HG02943 (cell line): ENCODE results near the gene TFG.
"Not testable (repeated sequence)": the region's sequence is repeated elsewhere in the genome, so short reads cannot be mapped to it uniquely, and the experiment has no call there.

Experiments
- ATAC-seq: cut with Tn5 transposase; IDR thresholded peaks from one replicate; pipeline ENCODE4 v1.9.1; 2021; ENCODE audit warnings: mild to moderate bottlenecking, low read depth, moderate library complexity; ENCODE audit not compliant: unreplicated experiment

TFG gene

DNA sequence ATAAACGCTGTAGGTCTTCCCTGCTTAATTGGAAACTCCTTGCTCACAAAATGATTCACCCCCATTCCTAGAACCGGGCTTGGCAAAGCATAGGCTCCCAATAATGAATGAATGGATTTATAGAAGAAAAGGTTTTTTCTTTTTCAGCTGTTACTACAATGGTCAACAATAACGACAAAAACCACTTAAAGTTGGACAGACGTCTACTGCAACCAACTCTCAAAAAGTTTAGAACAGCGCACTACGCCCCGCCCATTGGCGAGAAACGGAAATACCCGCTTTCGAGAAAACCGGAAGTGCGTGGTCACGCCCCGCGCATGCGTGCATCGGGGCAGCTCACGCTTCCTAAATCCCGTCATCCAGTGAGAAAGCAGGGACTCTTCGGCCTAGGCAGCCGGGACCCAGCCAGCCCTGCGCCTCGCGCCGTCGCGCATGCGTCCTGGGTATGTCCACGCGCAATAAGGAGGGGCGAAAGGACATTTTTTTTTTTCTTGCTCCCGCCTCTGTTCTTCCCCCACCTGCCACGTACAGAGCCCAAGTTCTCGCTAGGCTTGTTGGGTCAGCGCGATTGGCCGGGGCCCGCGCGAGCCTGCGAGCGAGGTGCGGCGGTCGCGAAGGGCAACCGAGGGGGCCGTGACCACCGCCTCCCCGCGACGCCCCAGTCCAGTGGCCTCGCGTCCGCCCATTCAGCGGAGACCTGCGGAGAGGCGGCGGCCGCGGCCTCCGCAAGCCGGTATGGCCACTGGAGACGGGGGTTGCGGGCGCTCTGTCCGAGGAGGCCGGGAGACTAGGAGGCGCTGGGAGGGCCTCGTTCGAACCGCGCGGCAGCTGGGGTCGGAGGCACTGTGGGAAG lies at the start of gene TFG:
Gene TFG, plus strand, starts transcription at position 506 of the 853 bp plus-strand sequence. CDS start 4,192 bp downstream, outside the sequence.
- ATAC-seq, result peak; percentile 90

DNA sequence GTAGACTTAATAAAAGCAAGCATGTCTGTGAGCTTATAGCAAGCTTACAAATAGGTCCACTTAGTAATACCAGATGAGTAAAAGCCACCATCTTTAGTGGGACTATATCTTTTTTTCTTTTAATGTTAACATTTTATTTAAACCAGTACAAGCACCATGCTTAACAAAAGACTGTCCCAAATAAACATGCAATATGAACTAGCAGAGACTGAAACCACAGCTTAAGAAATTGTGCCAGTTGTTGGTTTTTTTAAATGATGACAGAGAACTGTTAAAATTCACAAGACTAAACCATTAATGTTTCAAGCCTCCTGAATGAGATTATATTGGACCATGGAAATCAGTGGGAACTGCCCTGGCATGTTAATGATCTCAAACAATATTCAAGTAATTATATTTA lies 48.0 kb upstream of the TFG start:
- not testable (repeated sequence) for ATAC-seq

GRCh38 chr3:100662113-100662823 lies 47.0 kb upstream of the TFG start:
- no peak for ATAC-seq

DNA sequence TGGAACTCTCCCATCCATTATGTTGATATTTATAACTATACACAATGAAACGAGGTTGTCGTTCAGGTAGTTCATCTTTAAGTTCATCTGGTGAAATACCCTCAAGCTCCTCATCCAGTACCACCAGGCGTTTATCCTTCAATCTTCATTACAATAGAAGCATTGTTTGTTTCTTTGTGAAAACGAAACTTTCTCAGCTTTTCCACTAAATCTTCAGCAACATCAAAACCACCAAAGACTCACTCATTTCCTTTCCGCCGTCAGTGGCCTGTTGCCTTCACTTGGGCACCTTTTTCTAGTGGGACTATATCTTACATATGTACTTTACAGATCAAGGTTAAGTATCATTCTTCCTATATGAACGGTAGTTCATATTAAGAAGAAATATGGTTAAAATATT lies 44.1 kb upstream of the TFG start:
- ATAC-seq, result no peak

GRCh38 chr3:100666699-100667098 lies 42.6 kb upstream of the TFG start:
- not testable (repeated sequence) for ATAC-seq

- ATAC-seq, result not testable (repeated sequence)
Measured at GRCh38 chr3:100667316-100667715, 42.0 kb upstream of the TFG start.

DNA sequence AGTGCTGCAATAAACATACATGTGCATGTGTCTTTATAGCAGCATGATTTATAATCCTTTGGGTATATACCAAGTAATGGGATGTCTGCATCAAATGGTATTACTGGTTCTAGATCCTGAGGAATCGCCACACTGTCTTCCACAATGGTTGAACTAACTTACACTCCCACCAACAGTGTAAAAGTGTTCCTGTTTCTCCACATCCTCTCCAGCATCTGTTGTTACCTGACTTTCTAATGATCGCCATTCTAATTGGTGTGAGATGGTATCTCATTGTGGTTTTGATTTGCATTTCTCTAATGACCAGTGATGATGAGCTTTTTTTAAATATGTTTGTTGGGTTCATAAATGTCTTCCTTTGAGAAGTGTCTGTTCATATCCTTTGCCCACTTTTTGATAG lies 38.3 kb upstream of the TFG start:
- ATAC-seq, result not testable (repeated sequence)

DNA sequence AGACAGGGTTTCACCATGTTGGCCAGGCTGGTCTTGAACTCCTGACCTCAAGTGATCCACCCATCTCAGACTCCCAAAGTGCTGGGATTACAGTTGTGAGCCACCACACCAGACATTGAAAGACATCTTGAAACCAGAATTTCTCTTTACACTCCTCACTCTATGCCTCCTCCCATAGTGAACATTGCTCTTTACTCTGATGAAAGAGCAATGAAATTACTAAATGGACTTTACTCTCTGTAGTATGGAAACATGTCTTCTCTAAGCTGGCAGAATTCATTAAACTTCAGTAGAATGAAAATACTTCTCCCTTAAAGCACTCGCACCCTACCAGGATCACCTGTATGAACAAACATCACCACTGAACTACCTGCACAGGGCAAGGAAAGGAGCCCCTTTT lies 27.8 kb upstream of the TFG start:
- no peak for ATAC-seq

GRCh38 chr3:100682056-100682853 lies 27.0 kb upstream of the TFG start:
- ATAC-seq, result no peak

DNA sequence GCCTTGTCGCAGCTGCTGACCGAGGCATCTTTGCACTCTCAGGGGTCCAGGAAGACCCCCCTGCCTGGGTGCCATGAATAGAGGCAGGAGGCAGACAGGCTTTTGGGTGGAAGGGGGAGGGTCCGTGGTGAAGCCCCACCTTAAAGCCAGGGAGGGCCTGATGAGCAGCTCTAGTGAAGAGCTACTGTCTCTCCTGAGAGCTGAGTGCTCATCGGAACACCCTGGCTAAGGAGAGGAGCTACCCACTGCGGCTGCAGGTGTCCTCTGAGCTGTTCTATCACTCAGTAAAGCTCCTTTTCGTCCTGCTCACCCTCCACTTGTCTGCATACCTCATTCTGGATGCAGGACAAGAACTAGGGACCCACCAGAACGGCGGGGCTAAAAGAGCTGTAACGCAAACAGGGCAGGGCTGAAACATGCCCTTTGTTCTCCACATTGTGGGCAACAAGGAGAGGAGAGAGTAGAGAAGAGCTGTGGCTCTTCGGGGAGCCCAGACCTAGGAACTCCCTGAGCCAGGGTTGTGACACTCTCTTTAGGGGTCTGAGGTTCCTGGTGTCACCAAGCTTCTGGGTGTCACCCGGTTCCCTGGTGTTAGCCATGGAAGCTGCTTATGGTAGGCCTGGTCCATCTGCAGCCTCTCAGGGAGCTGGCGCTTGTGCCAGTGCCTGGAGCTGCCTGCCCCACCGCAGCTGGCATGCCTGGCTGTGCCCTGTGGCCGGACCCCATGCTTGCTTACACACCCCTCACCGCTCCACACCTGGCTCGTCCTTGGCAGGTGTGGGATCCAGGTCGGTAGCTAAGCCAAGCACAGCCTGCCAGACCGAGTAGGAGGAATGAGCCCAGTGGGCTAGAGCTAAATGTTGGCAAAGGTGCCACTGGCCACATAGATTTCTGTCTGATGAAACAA lies 26.2 kb upstream of the TFG start:
- no peak for ATAC-seq

DNA sequence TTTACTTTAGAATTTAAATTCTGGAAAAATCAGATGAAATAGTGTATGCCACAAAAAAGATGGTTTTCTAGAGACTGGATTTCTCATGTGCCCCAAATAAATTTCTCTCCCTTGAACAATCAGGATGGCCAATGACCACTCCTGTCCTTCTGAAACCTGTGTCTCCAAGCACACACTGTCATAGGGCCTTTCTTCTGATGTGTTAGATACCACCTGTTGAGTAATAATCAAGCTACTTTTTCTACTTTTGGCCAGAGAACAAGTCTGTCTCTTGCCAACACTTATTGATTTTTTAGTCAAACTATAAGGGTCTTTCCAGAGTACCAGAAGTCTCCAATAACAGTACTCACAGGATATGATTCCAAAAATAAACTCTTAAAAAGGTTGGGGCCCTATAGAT lies 16.1 kb upstream of the TFG start:
- no peak for ATAC-seq

- no peak for ATAC-seq
Measured at GRCh38 chr3:100695696-100696095, 13.6 kb upstream of the TFG start.

DNA sequence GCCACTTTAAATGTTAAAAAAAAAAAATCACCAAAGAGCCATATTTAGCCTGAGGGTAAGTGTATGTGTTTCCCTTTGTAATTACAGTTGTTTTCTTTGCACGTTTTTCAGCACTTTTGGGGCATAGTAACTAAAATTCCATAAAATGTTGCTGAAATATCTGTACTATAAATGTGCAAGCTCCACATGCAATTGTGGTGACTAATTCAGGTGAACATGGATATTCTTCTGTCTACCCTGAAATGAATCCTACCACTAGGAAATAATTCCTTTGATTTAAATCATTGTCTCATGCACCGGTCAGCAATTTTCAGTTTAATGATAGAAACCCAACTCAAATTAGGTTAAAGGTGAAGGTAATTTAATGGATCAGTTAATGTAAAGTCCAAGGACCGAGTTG lies 13.1 kb upstream of the TFG start:
- ATAC-seq, result no peak

DNA sequence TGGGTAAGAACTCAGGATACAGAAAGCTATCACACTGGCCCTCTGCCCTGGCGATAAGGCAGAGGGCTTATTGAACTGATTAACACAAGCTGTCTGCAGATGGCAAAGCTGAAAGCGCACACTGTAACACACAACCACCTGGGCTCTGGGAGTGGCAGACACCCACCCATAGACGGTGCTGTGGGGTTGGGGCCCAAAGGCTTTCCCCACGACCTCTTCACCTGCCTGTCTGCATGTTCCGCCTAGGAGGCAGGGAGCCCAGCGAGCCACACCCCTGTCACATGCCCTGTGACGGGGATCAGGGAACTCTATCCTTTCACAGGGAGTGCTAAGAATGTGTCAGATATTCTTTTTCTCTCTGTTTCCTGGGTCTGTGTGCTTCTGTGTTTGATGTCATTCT lies 12.1 kb upstream of the TFG start:
- no peak for ATAC-seq

- ATAC-seq, result no peak
Measured at GRCh38 chr3:100697723-100698285, 11.5 kb upstream of the TFG start.

GRCh38 chr3:100698736-100699135 lies 10.6 kb upstream of the TFG start:
- no peak for ATAC-seq

GRCh38 chr3:100700708-100701107 lies 8.6 kb upstream of the TFG start:
- ATAC-seq, result no peak

DNA sequence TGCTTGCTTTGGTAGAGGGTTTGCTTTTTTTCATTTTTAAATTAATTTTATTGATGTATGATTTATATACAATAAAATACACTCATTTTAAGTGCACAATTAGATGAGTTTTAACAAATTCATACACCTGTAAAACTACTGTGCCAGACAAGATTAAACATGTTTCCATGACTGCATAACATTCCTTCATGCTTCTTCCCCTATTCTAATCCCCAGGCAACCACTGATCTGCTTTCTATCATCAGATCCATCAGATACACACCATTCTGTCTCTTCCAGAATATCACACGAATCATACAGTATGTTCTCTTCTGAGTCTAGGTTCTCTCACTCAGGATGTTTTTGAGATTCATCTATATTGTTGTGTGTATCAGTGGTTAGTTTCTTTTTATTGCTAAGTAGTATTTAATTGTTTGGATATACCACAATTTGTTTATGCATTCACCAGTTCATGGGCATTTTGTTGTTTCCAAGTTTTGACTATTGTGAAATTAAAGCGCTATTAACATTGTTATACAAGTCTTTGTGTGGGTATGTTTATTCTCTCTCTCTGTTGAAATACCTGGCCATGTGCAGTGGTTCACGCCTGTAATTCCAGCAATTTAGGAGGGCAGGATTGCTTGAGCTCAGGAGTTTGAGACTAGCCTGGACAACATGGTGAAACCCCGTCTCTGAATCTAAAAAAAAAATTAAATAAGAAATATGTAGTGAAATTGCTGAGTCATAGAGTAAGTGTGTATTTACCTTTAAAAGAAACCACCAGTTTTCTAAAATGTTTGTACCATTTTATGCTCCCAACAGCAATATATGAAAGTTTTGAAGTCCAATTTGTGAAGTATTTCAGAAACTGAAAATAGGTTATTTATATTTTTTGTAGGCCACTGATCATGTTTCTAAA lies 7.0 kb upstream of the TFG start:
- ATAC-seq, result no peak

DNA sequence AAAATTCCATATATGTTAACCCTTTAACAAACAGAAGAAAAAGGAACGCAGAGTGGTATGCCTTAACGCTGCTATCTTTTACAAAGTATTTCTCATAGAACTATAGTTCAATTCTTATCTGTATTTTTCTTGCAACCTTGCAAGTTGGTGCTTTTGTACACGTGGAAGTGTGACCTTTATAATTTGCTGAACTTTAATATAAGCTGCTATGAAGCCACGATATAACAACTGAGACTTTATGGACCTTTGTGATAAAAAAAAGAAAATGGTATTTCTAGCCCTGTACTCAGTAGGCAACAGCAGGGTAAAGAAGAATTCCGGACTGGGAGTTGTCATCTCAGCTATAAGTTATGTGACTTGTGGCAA lies 6.3 kb upstream of the TFG start:
- ATAC-seq, result no peak
